ENCODE measurements around the gene TFAP2D. TPM values are rescaled to one million over a fixed set of nuclear protein-coding genes. Genes with fewer than 3 reads are reported as not detected.

TFAP2D gene
- total and polyA plus RNA-seq, 2 of the 4 experiments (the other 2 are of a cell fraction) = not detected

GRCh38 chr6:50707652-50708300 is 5.5 kb upstream of the TFAP2D start:
- Histone ChIP-seq H3K27me3 (ENCODE audit: control insufficient read depth, insufficient read depth, low read length) (no peaks in the 10 kb centered on the region), H3K9ac (ENCODE audit: low read depth, low read length) (no peak overlapping the region), H2AK5ac (ENCODE audit: low read depth, low read length) (no peak overlapping the region), H2BK15ac (ENCODE audit: low read depth, low read length) (no peak overlapping the region), H3K79me1 (ENCODE audit: low read depth in 1 of 2, low read length in 2 of 2) (no peaks in the 10 kb centered on the region), H3K56ac (ENCODE audit: extremely low read depth, insufficient read depth, low read length) (no peak overlapping the region), H3K36me3 (ENCODE audit: control insufficient read depth, insufficient read depth, low read length) (no peaks in the 10 kb centered on the region), H3K23ac (ENCODE audit: low read depth, low read length) (no peak overlapping the region), H2BK120ac (ENCODE audit: low read depth, low read length) (no peak overlapping the region), H2AFZ (replicated peaks; ENCODE audit: low read length, poor library complexity) (no peak overlapping the region), H2BK5ac (ENCODE audit: low read depth, low read length, poor library complexity, severe bottlenecking) (no peak overlapping the region), H3K4me3 (ENCODE audit: insufficient read depth, low read depth, low read length) (no peak overlapping the region), H3K9me3 (ENCODE audit: control insufficient read depth, insufficient read depth, low read length) (no peaks in the 10 kb centered on the region), H3K27ac (ENCODE audit: insufficient read depth, low read length) (no peak overlapping the region), H3K4me2 (ENCODE audit: low read depth, low read length) (no peak overlapping the region), H3K9me1 (ENCODE audit: insufficient read depth, low read length) (no peaks in the 10 kb centered on the region), H4K5ac (ENCODE audit: low read depth, low read length) (no peak overlapping the region), H3K4me1 (ENCODE audit: control insufficient read depth, insufficient read depth, low read length) (no peaks in the 10 kb centered on the region), H4K8ac (ENCODE audit: low read depth in 2 of 2, low read length in 2 of 2) (no peak overlapping the region), H3K14ac (replicated peaks; ENCODE audit: low read depth, low read length) (no peak overlapping the region), H4K20me1 (ENCODE audit: insufficient read depth, low read length) (no peaks in the 10 kb centered on the region), H2BK20ac (ENCODE audit: low read depth, low read length) (no peak overlapping the region), H4K91ac (ENCODE audit: insufficient read depth, low read depth, low read length) (no peak overlapping the region), H2AK9ac (replicated peaks; ENCODE audit: low read depth, low read length, poor library complexity) (no peak overlapping the region), H3K4ac (ENCODE audit: low read depth, low read length) (no peak overlapping the region), H3K18ac (ENCODE audit: low read depth, low read length) (no peak overlapping the region)
- POLR2A ChIA-PET (ENCODE audit: unreplicated experiment) = no interaction called here
- WGBS, 2 experiments (ENCODE audit: extremely low coverage in 2 of 2, insufficient read length in 1 of 2) = 0% methylated on average over 7 of the region's 27 CpGs; no CpG with 5 or more reads in 1 of the 2 experiments
- intact Hi-C loops (cut with micrococcal nuclease) = no loop called here
- ATAC-seq (ENCODE audit: low read depth) (no peak), DNase-seq (no peak)
- TF ChIP-seq MAZ (IDR thresholded peaks at IDR 0.05; ENCODE audit: borderline replicate concordance, low read depth, low read length) = no peak
- TF ChIP-seq FOS (IDR thresholded peaks at IDR 0.05; ENCODE audit: low read depth, low read length) = no peak
- no peak for TF ChIP-seq RCOR1 (IDR thresholded peaks at IDR 0.05; ENCODE audit: insufficient replicate concordance, low read length)
- no peak for TF ChIP-seq MXI1 (IDR thresholded peaks at IDR 0.05; ENCODE audit: borderline replicate concordance, low read depth, low read length)
- no peak for TF ChIP-seq BHLHE40 (IDR thresholded peaks at IDR 0.05; ENCODE audit: low read depth, low read length)
- no peak for TF ChIP-seq MAFK (IDR thresholded peaks at IDR 0.05; ENCODE audit: low read depth, low read length)
- no peak for TF ChIP-seq CTCF (conservative IDR thresholded peaks at IDR 0.05; ENCODE audit: low read depth, low read length)
- TF ChIP-seq USF2 (IDR thresholded peaks at IDR 0.05; ENCODE audit: low read depth, low read length) = no peak
- TF ChIP-seq SMC3 (IDR thresholded peaks at IDR 0.05; ENCODE audit: low read depth, low read length) = no peak
- no peak for TF ChIP-seq NFE2L2 (IDR thresholded peaks at IDR 0.05; ENCODE audit: low read depth, low read length)
- no peak for TF ChIP-seq RFX5 (IDR thresholded peaks at IDR 0.05; ENCODE audit: low read depth, low read length)
- no peak for TF ChIP-seq CEBPB (IDR thresholded peaks at IDR 0.05; ENCODE audit: low read depth, low read length)
- in situ Hi-C loops (cut with MboI; ENCODE audit: low sequenced_read_pairs) = no loop called here
- BruUV-seq (replicated peaks) = no TSS peak
- dilution Hi-C loops (cut with HindIII; ENCODE audit: low sequenced_read_pairs, unreplicated experiment) = no loop called here
- CTCF ChIA-PET = interaction anchor here (0.7 kb wide), 1 partner anchor 12 kb away, joined by 3 read pairs; no protein-coding TSS in a partner anchor
